ENCODE results near the gene BIVM. TPM values are rescaled to one million over a fixed set of nuclear protein-coding genes. Genes with fewer than 3 reads are reported as not detected.
"Not testable (repeated sequence)": the region's sequence is repeated elsewhere in the genome, so short reads cannot be mapped to it uniquely, and the experiment has no call there.

Gene BIVM
- total RNA-seq, 2 experiments from 2014 or later, result 17.3 to 18.4 TPM

DNA sequence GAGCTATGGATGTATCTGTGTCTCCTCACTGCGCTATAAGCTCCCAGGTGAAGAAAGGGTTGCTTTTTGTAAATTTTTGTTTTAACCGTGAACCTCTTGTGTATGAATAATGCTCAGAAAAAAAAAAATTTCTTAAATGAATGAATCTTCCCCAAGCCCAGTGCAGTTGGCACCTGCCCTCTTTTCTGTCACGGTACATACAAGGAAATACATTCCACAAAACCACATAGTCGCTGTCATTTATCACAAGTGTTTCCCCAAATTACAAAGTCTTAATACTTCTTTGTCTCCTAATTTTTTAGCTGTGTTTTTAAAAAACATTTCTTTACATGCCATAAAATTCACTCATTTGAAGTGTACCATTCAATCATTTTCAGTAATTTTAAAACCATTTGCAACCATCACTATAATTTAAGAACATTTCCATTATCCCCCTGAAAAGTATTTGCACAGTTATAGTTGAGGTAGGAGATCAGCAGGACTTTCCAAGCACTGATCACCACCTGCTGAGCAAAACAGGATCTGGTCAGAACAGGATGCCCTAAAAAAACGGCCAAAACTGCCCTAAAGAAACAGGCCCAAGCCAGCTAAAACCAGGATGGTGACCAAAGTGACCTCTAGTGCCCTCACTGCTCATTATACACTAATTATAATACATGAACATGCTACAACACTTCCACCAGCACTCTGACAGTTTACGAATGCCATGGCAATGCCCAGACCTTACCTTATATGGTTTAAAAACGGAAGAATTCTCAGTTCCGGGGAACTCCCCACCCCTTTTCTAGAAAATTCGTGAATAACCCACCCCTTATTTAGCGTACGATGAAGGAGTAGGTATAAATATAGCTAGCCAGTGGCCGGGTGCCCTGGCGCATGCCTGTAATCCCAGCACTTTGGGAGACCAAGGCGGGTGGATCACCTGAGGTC lies 24.1 kb upstream of the BIVM start:
- TF ChIP-seq, protein P1, sequence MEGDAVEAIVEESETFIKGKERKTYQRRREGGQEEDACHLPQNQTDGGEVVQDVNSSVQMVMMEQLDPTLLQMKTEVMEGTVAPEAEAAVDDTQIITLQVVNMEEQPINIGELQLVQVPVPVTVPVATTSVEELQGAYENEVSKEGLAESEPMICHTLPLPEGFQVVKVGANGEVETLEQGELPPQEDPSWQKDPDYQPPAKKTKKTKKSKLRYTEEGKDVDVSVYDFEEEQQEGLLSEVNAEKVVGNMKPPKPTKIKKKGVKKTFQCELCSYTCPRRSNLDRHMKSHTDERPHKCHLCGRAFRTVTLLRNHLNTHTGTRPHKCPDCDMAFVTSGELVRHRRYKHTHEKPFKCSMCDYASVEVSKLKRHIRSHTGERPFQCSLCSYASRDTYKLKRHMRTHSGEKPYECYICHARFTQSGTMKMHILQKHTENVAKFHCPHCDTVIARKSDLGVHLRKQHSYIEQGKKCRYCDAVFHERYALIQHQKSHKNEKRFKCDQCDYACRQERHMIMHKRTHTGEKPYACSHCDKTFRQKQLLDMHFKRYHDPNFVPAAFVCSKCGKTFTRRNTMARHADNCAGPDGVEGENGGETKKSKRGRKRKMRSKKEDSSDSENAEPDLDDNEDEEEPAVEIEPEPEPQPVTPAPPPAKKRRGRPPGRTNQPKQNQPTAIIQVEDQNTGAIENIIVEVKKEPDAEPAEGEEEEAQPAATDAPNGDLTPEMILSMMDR (IDR thresholded peaks at IDR 0.05), result no peak
- no peak for DNase-seq
- intact Hi-C loops (cut with micrococcal nuclease), result loop anchor here (5.0 to 10.0 kb wide), 3 partner anchors 72 to 380 kb away; partner anchors contain the start of genes ERCC5 and TPP2
- Mint-ChIP-seq H3K4me1 (ENCODE audit: low read depth) (peaks cover 57% of the 10 kb centered on the region), H3K27ac (peak overlapping the region; percentile 95), H3K36me3 (ENCODE audit: low read depth) (peaks cover 16% of the 10 kb centered on the region), H3K9me3 (no peaks in the 10 kb centered on the region), H3K27me3 (no peaks in the 10 kb centered on the region), H3K4me3 (peak overlapping the region; percentile 88)
- ChIA-PET POLR2A (interaction anchor here (0.8 to 4.8 kb wide), 7 partner anchors 9 to 179 kb away, joined by 3 to 23 read pairs (median 6); partner anchors contain the start of genes ERCC5 and TPP2), CTCF (interaction anchor here (1.6 to 2.1 kb wide), 3 partner anchors 25 to 183 kb away, joined by 6 to 11 read pairs (median 8); no protein-coding TSS in a partner anchor)
- ATAC-seq, result no peak

DNA sequence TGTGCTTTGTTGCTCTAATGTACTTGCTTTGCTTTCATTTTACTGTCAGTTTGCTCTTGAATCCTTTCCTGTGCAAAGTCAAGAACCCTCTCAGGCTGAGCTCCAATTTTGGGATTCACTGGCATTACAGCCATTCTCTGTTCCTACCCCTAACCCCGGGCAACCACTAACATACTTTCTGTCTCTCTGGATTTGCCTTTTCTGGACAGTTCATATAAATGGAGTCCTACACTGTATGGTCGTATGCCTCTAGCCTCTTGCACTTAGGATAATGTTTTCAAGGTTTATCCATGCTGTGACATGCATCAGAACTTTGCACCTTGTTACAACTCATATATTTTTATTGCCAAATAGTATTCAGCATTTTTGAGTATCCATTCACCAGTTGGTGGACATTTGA lies 22.6 kb upstream of the BIVM start:
- Mint-ChIP-seq H3K27me3 (no peaks in the 10 kb centered on the region), H3K27ac (no peak overlapping the region), H3K36me3 (ENCODE audit: low read depth) (peaks cover 20% of the 10 kb centered on the region), H3K9me3 (no peaks in the 10 kb centered on the region), H3K4me1 (ENCODE audit: low read depth) (peaks cover 56% of the 10 kb centered on the region), H3K4me3 (no peak overlapping the region)
- POLR2A ChIA-PET, result no interaction called here
- TF ChIP-seq, protein P1 (IDR thresholded peaks at IDR 0.05), result no peak
- ATAC-seq, result no peak
- CTCF ChIA-PET, result interaction anchor here (1.0 kb wide), 1 partner anchor 22 kb away, joined by 3 read pairs; no protein-coding TSS in a partner anchor
- intact Hi-C loops (cut with micrococcal nuclease), result loop anchor here (10.0 kb wide), 1 partner anchor 381 kb away; no protein-coding TSS in a partner anchor
- DNase-seq, result no peak

DNA sequence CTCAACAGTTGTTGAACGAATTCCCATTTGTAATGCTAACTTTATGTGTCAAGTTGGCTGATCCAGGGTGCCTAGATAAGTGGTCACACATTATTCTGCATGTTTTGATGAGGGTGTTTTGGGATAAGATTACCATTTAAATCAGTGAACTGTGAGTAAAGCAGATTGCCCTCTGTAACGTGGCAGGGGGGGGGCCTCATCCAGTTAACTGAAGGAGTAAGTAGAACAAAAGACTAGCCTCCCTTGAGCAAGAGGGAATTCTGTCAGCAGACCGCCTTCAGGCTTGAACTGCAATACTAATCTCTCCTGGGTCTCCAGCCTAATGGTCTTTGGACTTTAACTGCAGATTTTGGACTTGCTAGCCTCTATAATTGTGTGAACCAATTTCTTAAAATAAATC lies 21.2 kb upstream of the BIVM start:
- H3K9me3 Mint-ChIP-seq, result peaks cover 1% of the 10 kb centered on the region
- TF ChIP-seq, protein P1 (IDR thresholded peaks at IDR 0.05), result no peak
- ATAC-seq, result no peak
- no peaks in the 10 kb centered on the region for H3K27me3 Mint-ChIP-seq
- H3K27ac Mint-ChIP-seq, result no peak overlapping the region
- no peak for DNase-seq
- intact Hi-C loops (cut with micrococcal nuclease), result loop anchor here (2.0 to 10.0 kb wide), 2 partner anchors 21 to 383 kb away; partner anchors contain the start of genes BIVM and POGLUT2
- H3K4me1 Mint-ChIP-seq (ENCODE audit: low read depth), result peaks cover 44% of the 10 kb centered on the region
- H3K4me3 Mint-ChIP-seq, result no peak overlapping the region
- H3K36me3 Mint-ChIP-seq (ENCODE audit: low read depth), result peaks cover 20% of the 10 kb centered on the region
- ChIA-PET POLR2A (no interaction called here), CTCF (interaction anchor here (1.0 kb wide), 1 partner anchor 19 kb away, joined by 3 read pairs; no protein-coding TSS in a partner anchor)

DNA sequence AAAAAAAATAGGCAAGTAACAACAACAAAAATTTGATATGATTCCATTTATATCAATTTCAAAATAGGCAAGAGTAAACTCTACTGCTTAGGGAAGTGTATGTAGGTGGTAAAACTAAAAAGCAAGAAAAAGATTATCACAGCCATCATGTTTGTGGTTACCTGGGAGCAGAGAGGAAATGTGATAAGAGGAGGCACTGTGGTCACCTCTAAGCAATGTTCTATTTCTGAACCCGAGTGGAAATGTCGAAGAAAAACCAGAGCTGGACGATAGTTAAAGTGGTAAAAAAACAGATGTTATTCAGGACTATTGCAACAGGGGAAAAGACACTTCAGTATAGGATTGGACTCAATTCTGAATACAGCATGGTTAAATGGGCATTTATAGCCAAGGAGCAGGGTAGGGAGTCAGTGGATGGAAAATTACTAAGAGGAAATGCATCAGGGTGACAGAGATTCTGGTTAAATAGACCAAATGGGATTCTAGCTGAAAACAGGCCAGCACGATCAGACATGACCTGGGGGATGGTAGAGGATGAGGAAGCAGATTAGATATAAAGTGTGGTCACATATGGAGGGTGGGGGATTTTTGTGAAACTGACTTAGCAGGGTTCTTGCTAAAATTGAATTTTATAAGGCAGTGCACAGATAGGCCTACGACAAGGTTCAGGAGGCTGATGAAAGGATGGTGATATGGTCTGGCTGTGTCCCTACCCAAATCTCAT lies 19.3 kb upstream of the BIVM start:
- Mint-ChIP-seq H3K4me3 (peak overlapping the region; percentile 45), H3K27ac (peak overlapping the region; percentile 96), H3K36me3 (ENCODE audit: low read depth) (peaks cover 25% of the 10 kb centered on the region), H3K27me3 (no peaks in the 10 kb centered on the region), H3K4me1 (ENCODE audit: low read depth) (peaks cover 34% of the 10 kb centered on the region), H3K9me3 (peaks cover 1% of the 10 kb centered on the region)
- TF ChIP-seq, protein P1 (IDR thresholded peaks at IDR 0.05), result no peak
- DNase-seq (peak; percentile 65), ATAC-seq (peak; percentile 90)
- ChIA-PET CTCF (no interaction called here), POLR2A (no interaction called here)
- intact Hi-C loops (cut with micrococcal nuclease), result loop anchor here (2.0 to 10.0 kb wide), 2 partner anchors 19 to 385 kb away; partner anchors contain the start of genes BIVM and POGLUT2

DNA sequence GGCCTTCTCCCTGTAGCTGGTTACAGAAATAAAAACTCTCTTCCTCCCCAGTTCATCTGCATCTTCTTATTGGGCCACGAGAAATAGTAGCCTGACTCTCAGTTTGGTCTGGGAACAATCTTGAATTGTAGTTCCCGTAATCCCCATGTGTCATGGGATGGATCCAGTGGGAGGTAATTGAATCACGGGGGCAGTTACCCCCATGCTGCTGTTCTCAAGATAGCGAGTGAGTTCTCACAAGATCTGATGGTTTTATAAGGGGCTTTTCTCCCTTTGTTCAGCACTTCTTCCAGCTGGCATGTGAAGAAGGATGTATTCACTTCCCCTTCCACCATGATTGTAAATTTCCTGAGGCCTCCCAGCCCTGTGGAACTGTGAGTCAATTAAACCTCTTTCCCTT lies 18.3 kb upstream of the BIVM start:
- Mint-ChIP-seq H3K27ac (peak overlapping the region; percentile 96), H3K36me3 (ENCODE audit: low read depth) (peaks cover 25% of the 10 kb centered on the region), H3K4me1 (ENCODE audit: low read depth) (peaks cover 29% of the 10 kb centered on the region)
- H3K4me3 Mint-ChIP-seq; intact Hi-C loops (cut with micrococcal nuclease); CTCF ChIA-PET; ATAC-seq; POLR2A ChIA-PET; DNase-seq; H3K9me3 Mint-ChIP-seq; H3K27me3 Mint-ChIP-seq: not testable (repeated sequence)

Data from activated CD8-positive, alpha-beta T cell treated with anti-CD3 and anti-CD28 coated beads for 36 hours (primary cell).